NB4 (cell line): Measurements from ENCODE around the gene LCT.

Source experiments
- DNase-seq: peaks from one replicate; pipeline ENCODE4 v3.0.0; 2010; ENCODE audit warnings: low read depth
- H3K4me3 ChIP-seq: one replicate; pipeline ENCODE4 v1.5.1; 2011; ENCODE audit warnings: mild to moderate bottlenecking, low read depth, low read length, moderate library complexity
- CTCF ChIP-seq: IDR thresholded peaks from one replicate; pipeline ENCODE4 v1.5.1; 2012; ENCODE audit warnings: low read depth, low read length
- MAX ChIP-seq: IDR thresholded peaks from 2 replicates; pipeline ENCODE4 v1.6.1; 2011; ENCODE audit warnings: low read depth, low read length
- MYC ChIP-seq: IDR thresholded peaks from 2 replicates; pipeline ENCODE4 v1.6.1; 2011; ENCODE audit warnings: low read depth, low read length
- POLR2A ChIP-seq: IDR thresholded peaks from 2 replicates; pipeline ENCODE4 v1.6.1; 2011; ENCODE audit warnings: mild to moderate bottlenecking; ENCODE audit not compliant: insufficient read length; ENCODE audit errors: extremely low read depth

Gene LCT

GRCh38 chr2:135773917-135774316 is 63.1 kb downstream of the LCT start:
- TF ChIP-seq POLR2A (no peak), MAX (no peak), CTCF (no peak), MYC (no peak)
- DNase-seq: peak; percentile 30
- no peak overlapping the region for H3K4me3 ChIP-seq

GRCh38 chr2:135773319-135773718 is 63.7 kb downstream of the LCT start:
- TF ChIP-seq MAX: no peak
- no peak for DNase-seq
- no peak overlapping the region for H3K4me3 ChIP-seq

GRCh38 chr2:135768863-135769262 is 68.1 kb downstream of the LCT start:
- no peak overlapping the region for H3K4me3 ChIP-seq
- TF ChIP-seq CTCF: no peak
- no peak for TF ChIP-seq POLR2A
- TF ChIP-seq MAX: no peak
- no peak for TF ChIP-seq MYC
- DNase-seq: no peak

- DNase-seq: no peak
- H3K4me3 ChIP-seq: no peak overlapping the region
- TF ChIP-seq MAX (no peak), CTCF (no peak), MYC (no peak), POLR2A (no peak)
Measured at GRCh38 chr2:135762530-135762929, 74.5 kb downstream of the LCT start.

GRCh38 chr2:135762022-135762421 is 75.0 kb downstream of the LCT start:
- H3K4me3 ChIP-seq: no peak overlapping the region
- no peak for DNase-seq
- TF ChIP-seq CTCF (no peak), MAX (no peak), MYC (no peak), POLR2A (no peak)

- H3K4me3 ChIP-seq: no peak overlapping the region
- TF ChIP-seq CTCF (no peak), MAX (no peak), POLR2A (no peak), MYC (no peak)
- no peak for DNase-seq
Measured at GRCh38 chr2:135756692-135757091, 80.3 kb downstream of the LCT start.
